Panc1 (cell line): ENCODE measurements around the gene IVD. TPM values are rescaled to one million over a fixed set of nuclear protein-coding genes. Genes with fewer than 3 reads are reported as not detected.

Experiments
- ATAC-seq: fragments of 200-7000 bp; cut with Tn5 transposase; 2 replicates; pipeline ENCODE4 v1.9.1; 2020; ENCODE audit warnings: mild to moderate bottlenecking, moderate library complexity
- BruUV-seq: library from RNA; stranded (reverse); fragments of 400-500 nt; replicated peaks from 2 replicates; lab custom pipeline; 2021; lab: Mats Ljungman, UMichigan
- CTCF ChIA-PET: fragments of 300-600 bp; sonication (Branson Sonifier 250); formaldehyde crosslinking; loops from one replicate; lab custom pipeline; 2022; ENCODE audit warnings: antibody characterized with exemption; lab: Charles Lee
- POLR2A ChIA-PET: fragments of 300-600 bp; sonication (Branson Sonifier 250); formaldehyde crosslinking; loops from one replicate; lab custom pipeline; 2022; ENCODE audit warnings: antibody characterized with exemption; lab: Charles Lee
- DNase-seq: peaks from one replicate; pipeline ENCODE4 v3.0.0-alpha.2; 2010; ENCODE audit warnings: low read depth, low spot score
- H3K27ac ChIP-seq: 2 replicates; pipeline ENCODE4 v1.5.1; 2011; ENCODE audit warnings: mild to moderate bottlenecking, low read length, inconsistent platforms
- H3K27me3 ChIP-seq: fragments of 200-500 bp; sonication (Bioruptor generic); 2 replicates; pipeline ENCODE4 v1.6.0; 2014; ENCODE audit warnings: low read length, inconsistent platforms; ENCODE audit not compliant: control insufficient read depth, insufficient read depth
- H3K36me3 ChIP-seq: fragments of 200-500 bp; sonication (Bioruptor generic); 2 replicates; pipeline ENCODE4 v1.5.1; 2014; ENCODE audit warnings: inconsistent platforms, mild to moderate bottlenecking, low read length, moderate library complexity; ENCODE audit not compliant: control insufficient read depth, insufficient read depth
- H3K4me1 ChIP-seq: 2 replicates; pipeline ENCODE4 v1.5.1; 2011; ENCODE audit warnings: inconsistent platforms, mild to moderate bottlenecking, low read length, moderate library complexity; ENCODE audit not compliant: control insufficient read depth, insufficient read depth
- H3K4me3 ChIP-seq, 2 experiments: 2 replicates each; pipeline ENCODE4 v1.5.1; 2011 to 2012; ENCODE audit warnings: low read depth in 2 of 2, low read length in 2 of 2, mild to moderate bottlenecking in 2 of 2, inconsistent platforms in 1 of 2, moderate library complexity in 1 of 2
- H3K9me3 ChIP-seq: fragments of 200-500 bp; sonication (Bioruptor generic); 2 replicates; pipeline ENCODE4 v1.5.1; 2014; ENCODE audit warnings: low read depth, mild to moderate bottlenecking, inconsistent platforms, low read length, moderate library complexity; ENCODE audit not compliant: control insufficient read depth, insufficient read depth
- CTCF ChIP-seq: fragments of 450-650 bp; IDR thresholded peaks from 2 replicates; pipeline ENCODE4 v1.5.1; 2017; ENCODE audit warnings: mild to moderate bottlenecking
- POLR2AphosphoS5 ChIP-seq: IDR thresholded peaks from 2 replicates; pipeline ENCODE4 v1.6.1; 2012; ENCODE audit warnings: mild to moderate bottlenecking, low read depth, low read length, moderate library complexity
- REST ChIP-seq, 2 experiments: IDR thresholded peaks; 2 replicates each; pipeline ENCODE4 v1.6.1; 2011 to 2012; ENCODE audit warnings: low read depth in 2 of 2, control low read depth in 1 of 2, low read length in 1 of 2, mild to moderate bottlenecking in 1 of 2, moderate library complexity in 1 of 2; ENCODE audit not compliant: insufficient read depth in 1 of 2
- SIN3A ChIP-seq: IDR thresholded peaks from 2 replicates; pipeline ENCODE4 v1.6.1; 2012; ENCODE audit warnings: low read depth, mild to moderate bottlenecking, low read length, moderate library complexity, borderline replicate concordance; ENCODE audit not compliant: insufficient read depth
- TCF7L2 ChIP-seq: IDR thresholded peaks from 2 replicates; pipeline ENCODE4 v1.6.1; 2011; ENCODE audit warnings: mild to moderate bottlenecking, low read depth, low read length, inconsistent platforms
- in situ Hi-C: cut with HindIII; loops from 2 replicates; pipeline ENCODE4 v1.10.0; 2016; ENCODE audit warnings: low sequenced_read_pairs, low pct_unique_long_range_greater_than_20kb
- intact Hi-C: fragments of 100-400 bp; cut with micrococcal nuclease; formaldehyde crosslinking; loops from one replicate; pipeline ENCODE4 v1.10.0; 2022; ENCODE audit not compliant: unreplicated experiment
- total RNA-seq: library from RNA; stranded (reverse); gene quantifications from one replicate; pipeline ENCODE4 v1.2.1, GENCODE V29; 2021; ENCODE audit not compliant: unreplicated experiment

Gene IVD
- total RNA-seq, 1 experiment from 2014 or later = 74.6 TPM

GRCh38 chr15:40439461-40439959 is 33.9 kb downstream of the IVD start:
- peak overlapping the region; percentile 65 to 80 for H3K4me3 ChIP-seq
- in situ Hi-C loops (no loop called here), intact Hi-C loops (no loop called here)
- no TSS peak for BruUV-seq
- TF ChIP-seq POLR2AphosphoS5 (no peak), CTCF (no peak), TCF7L2 (no peak), REST (IDR thresholded peaks at IDR 0.05; ENCODE audit: insufficient read depth in 1 of 2, low read depth in 2 of 2, low read length in 1 of 2) (no peak), SIN3A (no peak; the same call in 1 of the 2 replicates)
- no peaks in the 10 kb centered on the region for H3K27me3 ChIP-seq
- no peaks in the 10 kb centered on the region; the same call in 1 of the 2 replicates for H3K36me3 ChIP-seq
- ChIA-PET POLR2A (interaction anchor here (0.6 kb wide), 2 partner anchors 56 to 150 kb away, joined by 4 to 10 read pairs; no protein-coding TSS in a partner anchor), CTCF (interaction anchor here (0.5 to 1.3 kb wide), 3 partner anchors 18 to 66 kb away, joined by 4 to 6 read pairs (median 6); no protein-coding TSS in a partner anchor)
- peak overlapping the region; percentile 91 for H3K27ac ChIP-seq
- DNase-seq (no peak), ATAC-seq (peak; percentile 24)
- peaks cover 55% of the 10 kb centered on the region for H3K4me1 ChIP-seq
- no peaks in the 10 kb centered on the region for H3K9me3 ChIP-seq

GRCh38 chr15:40439960-40440742 is 34.6 kb downstream of the IVD start:
- no TSS peak for BruUV-seq

More at GRCh38 chr15:40439960-40440742, 34.6 kb downstream of the IVD start:
- peak overlapping the region; percentile 91 for H3K27ac ChIP-seq
- no peaks in the 10 kb centered on the region for H3K27me3 ChIP-seq
- DNase-seq (no peak), ATAC-seq (peak; percentile 47)
- CTCF ChIA-PET = interaction anchor here (0.6 to 1.3 kb wide), 5 partner anchors 10 to 65 kb away, joined by 3 to 6 read pairs (median 3); no protein-coding TSS in a partner anchor
- TF ChIP-seq TCF7L2 (peak; percentile 76), SIN3A (no peak)
- H3K4me3 ChIP-seq = peak overlapping the region; percentile 65 to 80
- POLR2A ChIA-PET = interaction anchor here (0.6 kb wide), 1 partner anchor 41 kb away, joined by 9 read pairs; no protein-coding TSS in a partner anchor
- H3K9me3 ChIP-seq = no peaks in the 10 kb centered on the region
- in situ Hi-C loops (no loop called here), intact Hi-C loops (loop anchor here (5.0 kb wide), 1 partner anchor 67 kb away; no protein-coding TSS in a partner anchor)
- H3K36me3 ChIP-seq = no peaks in the 10 kb centered on the region; the same call in 1 of the 2 replicates
- H3K4me1 ChIP-seq = peaks cover 62% of the 10 kb centered on the region
